PFSK-1 (cell line): Measurements from ENCODE around the gene TMEM132D.

Source experiments
- POLR2AphosphoS5 ChIP-seq: IDR thresholded peaks from 2 replicates; pipeline ENCODE4 v1.6.1; 2012; ENCODE audit warnings: low read depth, mild to moderate bottlenecking, control low read depth, low read length, moderate library complexity
- SIN3A ChIP-seq: IDR thresholded peaks from 2 replicates; pipeline ENCODE4 v1.6.1; 2012; ENCODE audit warnings: mild to moderate bottlenecking, low read length, moderate library complexity, borderline replicate concordance; ENCODE audit not compliant: insufficient read depth
- TF ChIP-seq, protein P1 (sequence below), 2 experiments: IDR thresholded peaks; 2 replicates each; pipeline versions ENCODE4 v1.6.1 to v1.8.0; 2011 to 2012; ENCODE audit warnings: low read depth in 2 of 2, low read length in 2 of 2, control low read depth in 1 of 2, inconsistent platforms in 1 of 2, mild to moderate bottlenecking in 1 of 2, moderate library complexity in 1 of 2; ENCODE audit not compliant: insufficient read depth in 1 of 2

DNA sequence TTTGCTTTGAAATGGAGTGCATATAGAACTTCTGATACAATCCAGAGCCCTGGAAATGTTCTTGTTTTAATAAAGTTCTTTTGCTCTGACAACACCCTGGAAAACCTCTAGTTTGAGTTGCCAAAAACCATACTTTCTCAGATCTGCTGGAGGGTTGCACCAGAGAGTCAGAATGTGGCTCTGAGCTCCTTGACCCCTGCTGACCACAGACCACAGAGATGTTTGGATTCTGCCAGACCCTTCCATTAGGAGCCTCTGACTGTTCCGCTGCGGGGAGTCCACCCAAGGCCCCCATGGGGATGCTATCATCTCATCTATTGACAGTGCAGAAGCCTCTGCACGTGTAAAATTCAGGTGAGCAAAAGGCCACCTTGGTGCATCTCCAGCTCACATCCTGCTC is 718.0 kb downstream of the TMEM132D start:
- no peak for TF ChIP-seq POLR2AphosphoS5
- TF ChIP-seq, protein P1, sequence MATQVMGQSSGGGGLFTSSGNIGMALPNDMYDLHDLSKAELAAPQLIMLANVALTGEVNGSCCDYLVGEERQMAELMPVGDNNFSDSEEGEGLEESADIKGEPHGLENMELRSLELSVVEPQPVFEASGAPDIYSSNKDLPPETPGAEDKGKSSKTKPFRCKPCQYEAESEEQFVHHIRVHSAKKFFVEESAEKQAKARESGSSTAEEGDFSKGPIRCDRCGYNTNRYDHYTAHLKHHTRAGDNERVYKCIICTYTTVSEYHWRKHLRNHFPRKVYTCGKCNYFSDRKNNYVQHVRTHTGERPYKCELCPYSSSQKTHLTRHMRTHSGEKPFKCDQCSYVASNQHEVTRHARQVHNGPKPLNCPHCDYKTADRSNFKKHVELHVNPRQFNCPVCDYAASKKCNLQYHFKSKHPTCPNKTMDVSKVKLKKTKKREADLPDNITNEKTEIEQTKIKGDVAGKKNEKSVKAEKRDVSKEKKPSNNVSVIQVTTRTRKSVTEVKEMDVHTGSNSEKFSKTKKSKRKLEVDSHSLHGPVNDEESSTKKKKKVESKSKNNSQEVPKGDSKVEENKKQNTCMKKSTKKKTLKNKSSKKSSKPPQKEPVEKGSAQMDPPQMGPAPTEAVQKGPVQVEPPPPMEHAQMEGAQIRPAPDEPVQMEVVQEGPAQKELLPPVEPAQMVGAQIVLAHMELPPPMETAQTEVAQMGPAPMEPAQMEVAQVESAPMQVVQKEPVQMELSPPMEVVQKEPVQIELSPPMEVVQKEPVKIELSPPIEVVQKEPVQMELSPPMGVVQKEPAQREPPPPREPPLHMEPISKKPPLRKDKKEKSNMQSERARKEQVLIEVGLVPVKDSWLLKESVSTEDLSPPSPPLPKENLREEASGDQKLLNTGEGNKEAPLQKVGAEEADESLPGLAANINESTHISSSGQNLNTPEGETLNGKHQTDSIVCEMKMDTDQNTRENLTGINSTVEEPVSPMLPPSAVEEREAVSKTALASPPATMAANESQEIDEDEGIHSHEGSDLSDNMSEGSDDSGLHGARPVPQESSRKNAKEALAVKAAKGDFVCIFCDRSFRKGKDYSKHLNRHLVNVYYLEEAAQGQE (IDR thresholded peaks at IDR 0.05; ENCODE audit: insufficient read depth in 1 of 2, low read depth in 2 of 2, low read length in 2 of 2) = no peak
- TF ChIP-seq SIN3A = no peak
